GM21619 (cell line): ENCODE results near the gene COX8C.
"Not testable (repeated sequence)": the region's sequence is repeated elsewhere in the genome, so short reads cannot be mapped to it uniquely, and the experiment has no call there.

Experiments
- ATAC-seq: cut with Tn5 transposase; IDR thresholded peaks from one replicate; pipeline ENCODE4 v1.9.1; 2021; ENCODE audit not compliant: unreplicated experiment

The COX8C gene

GRCh38 chr14:93319958-93320357, 27.0 kb upstream of the COX8C start:
- no peak for ATAC-seq

- ATAC-seq: no peak
Observed at GRCh38 chr14:93320489-93320888, 26.5 kb upstream of the COX8C start.

GRCh38 chr14:93322929-93323599, 23.9 kb upstream of the COX8C start:
- no peak for ATAC-seq

GRCh38 chr14:93323600-93324174, 23.3 kb upstream of the COX8C start:
- ATAC-seq: no peak

DNA sequence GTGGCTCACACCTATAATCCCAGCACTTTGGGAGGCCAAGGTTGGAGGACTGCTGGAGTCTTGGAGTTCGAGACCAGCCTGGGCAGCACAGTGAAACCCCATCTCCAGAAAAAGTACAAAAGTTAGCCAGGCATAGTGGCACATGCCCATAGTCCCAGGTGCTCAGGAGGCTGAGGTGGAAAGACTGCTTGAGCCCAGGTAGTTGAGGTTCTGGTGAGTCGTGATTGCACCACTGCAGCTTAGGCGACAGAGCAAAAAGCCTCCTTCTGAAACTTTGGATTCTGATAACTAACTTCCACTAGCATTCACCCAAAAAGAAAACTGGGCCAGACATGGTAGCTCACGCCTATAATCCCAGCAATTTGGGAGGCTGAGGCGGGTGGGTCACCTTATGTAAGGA, 20.8 kb upstream of the COX8C start:
- ATAC-seq: no peak

DNA sequence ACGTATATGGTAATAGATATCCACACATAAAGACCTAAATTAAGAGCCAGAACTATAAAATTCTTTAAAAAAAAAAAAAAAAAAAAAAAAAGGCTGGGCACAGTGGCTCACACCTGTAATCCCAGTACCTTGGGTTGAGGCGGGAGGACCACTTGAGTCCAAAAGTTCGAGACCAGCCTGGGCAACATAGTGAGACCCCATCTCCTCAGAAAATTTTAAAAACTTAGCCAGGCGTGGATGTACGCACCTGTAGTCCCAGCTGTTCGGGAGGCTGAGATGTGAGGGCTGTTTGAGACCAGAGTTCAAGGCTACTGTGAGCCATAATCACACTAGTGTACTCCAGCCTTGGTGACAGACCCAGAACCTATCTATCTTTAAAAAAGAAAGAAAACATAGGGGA, 18.4 kb upstream of the COX8C start:
- no peak for ATAC-seq

DNA sequence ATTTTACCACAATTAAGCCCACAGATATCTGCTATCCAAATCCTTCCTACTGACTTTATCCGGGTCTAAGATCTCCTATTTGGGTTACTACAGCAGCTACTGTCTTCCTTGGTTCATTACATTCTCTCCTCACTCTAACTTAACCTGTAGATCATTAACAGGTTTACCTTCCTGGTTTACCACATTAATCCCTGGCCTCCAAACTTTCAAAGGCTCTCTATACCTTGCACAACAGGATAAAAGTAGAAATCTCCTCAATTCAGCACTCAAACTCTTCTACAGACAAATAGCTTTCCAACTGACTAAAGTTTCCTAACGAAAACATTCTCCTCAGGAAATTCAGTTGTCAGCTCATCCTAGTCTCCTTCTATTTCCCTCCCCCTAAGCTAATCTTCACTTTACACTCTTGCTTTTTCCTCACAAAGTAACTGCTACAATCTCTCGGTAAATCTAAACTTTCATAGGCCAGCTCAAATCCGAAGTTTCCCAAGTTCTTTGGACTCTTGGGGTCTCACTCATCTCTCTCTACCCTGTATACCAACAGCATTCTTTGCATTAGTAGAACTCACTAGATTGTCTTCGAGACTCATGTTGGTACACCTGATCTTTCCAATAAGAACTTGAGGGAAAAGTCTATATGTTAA, 16.9 kb upstream of the COX8C start:
- ATAC-seq: no peak

DNA sequence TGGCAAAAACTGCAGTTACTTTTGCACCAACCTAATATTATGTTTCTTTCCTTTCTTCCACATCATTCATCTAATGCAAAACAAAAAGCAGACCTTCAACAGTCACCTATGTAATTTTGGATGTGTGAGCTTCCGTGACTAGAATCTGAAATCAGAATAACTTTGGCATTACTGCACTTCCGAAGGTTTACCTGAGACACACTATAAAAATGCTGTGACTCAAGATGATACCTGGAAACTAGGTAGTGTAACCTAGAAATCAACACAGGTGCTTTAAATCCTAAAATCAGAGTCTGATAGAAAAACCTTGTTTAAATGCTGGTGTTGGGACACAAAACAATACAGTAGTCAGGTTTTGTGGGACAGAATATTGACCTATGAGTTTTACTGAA, 16.4 kb upstream of the COX8C start:
- no peak for ATAC-seq

- no peak for ATAC-seq
Observed at GRCh38 chr14:93331002-93331727, 15.8 kb upstream of the COX8C start.

GRCh38 chr14:93331728-93332396, 15.1 kb upstream of the COX8C start:
- ATAC-seq: peak; percentile 1

DNA sequence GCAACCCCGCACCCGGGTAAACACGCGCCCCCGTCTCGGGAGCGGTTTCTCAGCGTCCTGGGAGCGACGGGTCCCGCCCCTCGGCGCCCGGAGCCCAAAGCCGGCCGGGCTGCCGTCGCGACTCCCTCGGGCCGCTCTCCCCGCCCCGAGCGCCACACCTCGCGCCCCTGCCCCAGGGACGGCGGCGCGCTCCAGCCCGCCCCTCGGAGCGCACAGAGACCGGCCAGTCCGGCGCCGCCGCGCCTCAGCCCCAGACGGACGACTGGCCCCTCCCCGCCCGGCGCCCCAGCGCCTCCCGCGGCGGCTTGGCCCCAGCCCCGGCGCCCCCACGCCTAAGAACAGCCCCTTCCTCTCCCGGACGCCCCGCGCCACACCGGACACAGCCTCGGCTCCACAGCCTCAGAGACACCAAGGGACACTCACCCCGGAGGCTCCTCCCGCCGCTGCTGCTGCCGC, 14.6 kb upstream of the COX8C start:
- peak; percentile 51 for ATAC-seq

DNA sequence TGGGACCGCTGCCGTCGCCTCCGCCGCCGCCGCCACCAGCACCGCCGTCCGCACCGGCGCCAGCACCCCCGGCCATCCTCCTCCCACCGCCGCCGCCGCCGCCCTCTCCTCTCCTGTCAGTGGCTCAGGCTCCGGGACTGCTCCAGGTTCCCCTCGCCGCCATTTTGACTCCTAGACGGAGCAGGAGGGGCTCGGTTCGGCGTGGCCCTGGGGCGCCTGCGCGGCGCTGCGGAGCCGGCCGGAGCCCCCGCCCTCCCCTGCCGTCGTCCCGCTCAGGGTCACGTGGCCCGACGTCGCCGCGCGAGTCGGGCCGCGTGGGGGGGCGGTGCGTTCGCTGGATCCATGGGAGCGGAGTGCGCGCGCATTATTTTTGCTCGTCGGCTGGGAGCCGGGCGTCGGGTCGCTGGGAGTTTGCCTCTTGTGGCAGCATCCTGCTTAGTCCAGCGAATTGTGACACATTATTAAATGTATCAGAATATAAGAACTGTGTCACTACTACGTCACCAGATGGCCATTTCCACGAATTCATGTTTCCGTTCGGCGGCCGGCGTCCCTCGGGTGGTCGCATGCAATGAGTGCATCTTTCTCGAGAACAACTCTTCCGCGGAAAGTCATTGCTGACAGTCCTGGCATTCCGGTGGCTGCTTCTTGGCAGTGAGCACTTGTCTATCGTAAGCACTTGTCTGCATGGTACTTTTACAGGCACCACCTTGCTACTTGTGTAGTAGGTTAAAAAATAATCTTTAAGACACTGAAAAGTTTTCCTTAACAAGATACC, 13.9 kb upstream of the COX8C start, which contains the start of gene BTBD7:
Gene BTBD7, minus strand, starts transcription at position 184 of the 778 bp plus-strand sequence. CDS start 36,985 bp downstream, outside the sequence.
- peak; percentile 75 for ATAC-seq

GRCh38 chr14:93333631-93334103, 13.3 kb upstream of the COX8C start:
- no peak for ATAC-seq

GRCh38 chr14:93337143-93337753, 9.7 kb upstream of the COX8C start:
- no peak for ATAC-seq

- no peak for ATAC-seq
Observed at GRCh38 chr14:93337884-93338283, 9.1 kb upstream of the COX8C start.

- ATAC-seq: no peak
Observed at GRCh38 chr14:93343266-93343665, 3.7 kb upstream of the COX8C start.

DNA sequence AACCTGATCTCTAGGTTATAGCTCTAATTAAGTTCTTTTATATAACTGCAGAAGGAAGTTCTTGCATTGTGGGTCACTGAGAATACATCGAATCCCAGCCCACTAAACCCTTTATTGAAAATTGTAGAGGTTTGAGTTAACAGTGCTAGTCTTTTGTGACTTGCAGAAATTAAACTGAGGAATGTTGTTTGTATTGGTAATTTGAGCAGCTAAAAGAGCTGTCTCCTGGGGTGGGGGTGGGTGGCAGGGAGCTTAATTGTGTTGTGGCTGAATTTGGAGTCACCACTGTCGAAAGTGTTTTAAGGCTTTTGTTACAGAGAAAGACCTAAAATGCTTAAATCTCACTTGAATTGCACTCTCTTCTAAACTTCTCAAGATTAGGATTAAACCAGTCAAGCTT, 3.2 kb upstream of the COX8C start:
- ATAC-seq: no peak

DNA sequence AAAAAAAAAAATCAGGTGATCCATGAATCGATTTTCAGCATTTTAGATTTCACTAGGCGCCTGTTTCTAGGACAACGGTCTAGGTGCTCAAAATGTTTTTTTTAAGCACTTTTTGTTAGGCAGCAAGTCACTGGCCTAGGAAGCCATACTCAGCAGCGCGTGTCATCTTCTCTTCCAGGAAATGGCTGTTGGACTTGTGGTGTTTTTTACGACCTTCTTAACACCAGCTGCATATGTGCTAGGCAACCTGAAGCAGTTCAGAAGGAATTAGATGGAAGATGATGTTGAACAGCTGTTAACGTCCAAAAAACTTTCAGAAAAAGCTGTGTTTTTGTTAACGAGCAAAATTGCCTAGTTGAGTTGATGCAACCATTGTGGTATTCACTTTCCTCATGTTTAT, 868 bp downstream of the COX8C start:
- ATAC-seq: no peak

- no peak for ATAC-seq
Observed at GRCh38 chr14:93348292-93348691, 1.3 kb downstream of the COX8C start.

- ATAC-seq: not testable (repeated sequence)
Observed at GRCh38 chr14:93354873-93355272, 7.9 kb downstream of the COX8C start.
